CD4-positive, alpha-beta T cell (primary cell): ENCODE measurements around the gene RPLP1. TPM values are rescaled to one million over a fixed set of nuclear protein-coding genes. Genes with fewer than 3 reads are reported as not detected.

Source experiments
- ATAC-seq: fragments of 200-7000 bp; cut with Tn5 transposase; one replicate; pipeline ENCODE4 v1.10.0; 2022; ENCODE audit warnings: mild to moderate bottlenecking; ENCODE audit not compliant: poor library complexity
- CTCF ChIA-PET: fragments of 350-600 bp; sonication (Branson Sonifier 250); formaldehyde crosslinking; loops from one replicate; lab custom pipeline; 2021; ENCODE audit warnings: antibody characterized with exemption, inconsistent platforms; lab: Charles Lee
- POLR2A ChIA-PET: fragments of 350-600 bp; sonication (Branson Sonifier 250); formaldehyde crosslinking; loops from one replicate; lab custom pipeline; 2021; ENCODE audit warnings: antibody characterized with exemption, inconsistent platforms; lab: Charles Lee
- DNase-seq, 14 experiments: peaks; one replicate each; pipeline ENCODE4 v3.0.0-alpha.2; 2013 to 2020; ENCODE audit warnings: mixed read lengths in 2 of 14
- H3K27ac ChIP-seq, 2 donors: one replicate each; pipeline versions ENCODE4 v1.5.1 to v1.7.0; 2013; ENCODE audit warnings: low read length in 2 of 2, low read depth in 1 of 2, mild to moderate bottlenecking in 1 of 2
- H3K27me3 ChIP-seq, 2 experiments: 1 replicate in 1 of 2; 2 replicates in 1 of 2; pipeline versions ENCODE4 v1.6.1 to v1.7.0; 2013; ENCODE audit warnings: low read length in 2 of 2, control low read depth in 1 of 2, mild to moderate bottlenecking in 1 of 2, moderate library complexity in 1 of 2; ENCODE audit not compliant: insufficient read depth in 2 of 2, control insufficient read depth in 1 of 2
- H3K36me3 ChIP-seq: one replicate; pipeline ENCODE4 v1.6.1; 2013; ENCODE audit warnings: low read length, control low read depth; ENCODE audit not compliant: insufficient read depth
- H3K4me1 ChIP-seq: one replicate; pipeline ENCODE4 v1.6.1; 2013; ENCODE audit warnings: low read length, control low read depth; ENCODE audit not compliant: insufficient read depth
- H3K4me3 ChIP-seq: one replicate; pipeline ENCODE4 v1.5.1; 2013; ENCODE audit warnings: mild to moderate bottlenecking, low read length, moderate library complexity
- H3K9me3 ChIP-seq, 2 experiments: 1 replicate in 1 of 2; 2 replicates in 1 of 2; pipeline versions ENCODE4 v1.6.1 to v1.7.0; 2013; ENCODE audit warnings: low read length in 2 of 2, mild to moderate bottlenecking in 2 of 2, control low read depth in 1 of 2, moderate library complexity in 1 of 2; ENCODE audit not compliant: control insufficient read depth in 1 of 2, insufficient read depth in 1 of 2
- H3K27ac Mint-ChIP-seq: one replicate; pipeline ENCODE4 v1.8.0; 2020; ENCODE audit warnings: mixed read lengths
- H3K27me3 Mint-ChIP-seq: one replicate; pipeline ENCODE4 v1.8.0; 2021; ENCODE audit warnings: mixed read lengths
- H3K36me3 Mint-ChIP-seq: one replicate; pipeline ENCODE4 v1.8.0; 2021; ENCODE audit warnings: low read depth, mixed read lengths
- H3K4me1 Mint-ChIP-seq: one replicate; pipeline ENCODE4 v1.8.0; 2021; ENCODE audit warnings: low read depth, mixed read lengths
- H3K4me3 Mint-ChIP-seq: one replicate; pipeline ENCODE4 v1.8.0; 2020; ENCODE audit warnings: mild to moderate bottlenecking, mixed read lengths
- H3K9me3 Mint-ChIP-seq: one replicate; pipeline ENCODE4 v1.8.0; 2020; ENCODE audit warnings: mixed read lengths
- CTCF ChIP-seq: fragments of 200-600 bp; IDR thresholded peaks from one replicate; pipeline ENCODE4 v1.8.0; 2022; ENCODE audit warnings: antibody characterized with exemption, mild to moderate bottlenecking
- intact Hi-C, 2 experiments: fragments of 100-400 bp; cut with DNase I in 1 of 2; cut with micrococcal nuclease in 1 of 2; formaldehyde crosslinking; loops; one replicate each; pipeline versions ENCODE4 v1.15.1 to v1.9.0; 2023 to 2025; cut with DNase I, micrococcal nuclease
- total RNA-seq, 174 experiments: library from RNA in 2 of 174; stranded (reverse) in 2 of 174; gene quantifications; one replicate each; pipeline ENCODE4 v1.2.3 and lab custom pipeline; 2021 to 2026

The RPLP1 gene
- total RNA-seq, 2 experiments from 2014 or later = 2,527 to 2,615 TPM

- Histone ChIP-seq H3K36me3 (no peaks in the 10 kb centered on the region), H3K4me1 (peaks cover 5% of the 10 kb centered on the region), H3K27me3 (no peaks in the 10 kb centered on the region), H3K27ac (no peak overlapping the region), H3K9me3 (no peaks in the 10 kb centered on the region), H3K4me3 (no peak overlapping the region)
- ChIA-PET POLR2A (interaction anchor here (2.4 kb wide), 1 partner anchor 13 kb away, joined by 14 read pairs; the partner anchor contains the start of gene RPLP1), CTCF (interaction anchor here (0.7 kb wide), 1 partner anchor 16 kb away, joined by 3 read pairs; no protein-coding TSS in a partner anchor)
- no peaks in the 10 kb centered on the region for H3K27me3 Mint-ChIP-seq
- H3K27ac Mint-ChIP-seq = no peak overlapping the region
- ATAC-seq (no peak), DNase-seq (no peak)
- H3K4me1 Mint-ChIP-seq = peaks cover 8% of the 10 kb centered on the region
- no peaks in the 10 kb centered on the region for H3K9me3 Mint-ChIP-seq
- no peaks in the 10 kb centered on the region for H3K36me3 Mint-ChIP-seq
- TF ChIP-seq CTCF = no peak
- intact Hi-C loops = no loop called here
- no peak overlapping the region for H3K4me3 Mint-ChIP-seq
These were observed 13.0 kb upstream of the RPLP1 start for GRCh38 chr15:69439623-69440022.

- H3K36me3 ChIP-seq = no peaks in the 10 kb centered on the region
- DNase-seq = peak in 1 of 14 experiments; percentile 41
- no peak for TF ChIP-seq CTCF
These were observed 9.5 kb upstream of the RPLP1 start for GRCh38 chr15:69443032-69443611.

GRCh38 chr15:69444686-69445085, 7.9 kb upstream of the RPLP1 start:
- CTCF ChIA-PET = interaction anchor here (1.9 kb wide), 1 partner anchor 9 kb away, joined by 5 read pairs; no protein-coding TSS in a partner anchor
- POLR2A ChIA-PET = no interaction called here
- H3K36me3 Mint-ChIP-seq = no peaks in the 10 kb centered on the region

More at GRCh38 chr15:69443032-69443611, 9.5 kb upstream of the RPLP1 start:
- no peak for ATAC-seq
- Mint-ChIP-seq H3K4me1 (peaks cover 8% of the 10 kb centered on the region), H3K27me3 (no peaks in the 10 kb centered on the region), H3K27ac (no peak overlapping the region), H3K4me3 (no peak overlapping the region), H3K36me3 (no peaks in the 10 kb centered on the region), H3K9me3 (no peaks in the 10 kb centered on the region)
- H3K4me3 ChIP-seq = no peak overlapping the region
- peaks cover 5% of the 10 kb centered on the region for H3K4me1 ChIP-seq
- POLR2A ChIA-PET = interaction anchor here (1.6 kb wide), 1 partner anchor 10 kb away, joined by 8 read pairs; the partner anchor contains the start of gene RPLP1
- H3K27ac ChIP-seq = no peak overlapping the region
- intact Hi-C loops = no loop called here
- CTCF ChIA-PET = interaction anchor here (0.7 to 0.9 kb wide), 2 partner anchors 9 to 11 kb away, joined by 3 read pairs; no protein-coding TSS in a partner anchor
- H3K27me3 ChIP-seq = no peaks in the 10 kb centered on the region
- H3K9me3 ChIP-seq = no peaks in the 10 kb centered on the region

More at GRCh38 chr15:69444686-69445085, 7.9 kb upstream of the RPLP1 start:
- Histone ChIP-seq H3K27me3 (no peaks in the 10 kb centered on the region), H3K36me3 (no peaks in the 10 kb centered on the region), H3K4me3 (no peak overlapping the region), H3K27ac (no peak overlapping the region), H3K9me3 (no peaks in the 10 kb centered on the region), H3K4me1 (peaks cover 5% of the 10 kb centered on the region)
- intact Hi-C loops = no loop called here
- no peak for ATAC-seq
- TF ChIP-seq CTCF = no peak
- Mint-ChIP-seq H3K9me3 (no peaks in the 10 kb centered on the region), H3K4me1 (peaks cover 8% of the 10 kb centered on the region), H3K27ac (no peak overlapping the region), H3K4me3 (no peak overlapping the region), H3K27me3 (no peaks in the 10 kb centered on the region)
- no peak for DNase-seq
